ENCODE results near the gene EXOSC5.

- no peak for TF ChIP-seq CTCF (conservative IDR thresholded peaks at IDR 0.05; ENCODE audit: low read length)
- TF ChIP-seq EZH2phosphoT487 (IDR thresholded peaks at IDR 0.05; ENCODE audit: borderline replicate concordance, low read depth, low read length): no peak
Measured at GRCh38 chr19:41410336-41411054, 13.3 kb upstream of the EXOSC5 start.
